ENCODE measurements around the gene CD300C. TPM values are rescaled to one million over a fixed set of nuclear protein-coding genes. Genes with fewer than 3 reads are reported as not detected.
"Not testable (repeated sequence)": the region's sequence is repeated elsewhere in the genome, so short reads cannot be mapped to it uniquely, and the experiment has no call there.

CD300C gene
- total RNA-seq, 1 donor from 2014 or later: not detected

GRCh38 chr17:74561586-74561985 is 15.7 kb upstream of the CD300C start:
- DNase-seq: no peak

GRCh38 chr17:74558882-74559519 is 13.1 kb upstream of the CD300C start:
- DNase-seq: no peak

DNA sequence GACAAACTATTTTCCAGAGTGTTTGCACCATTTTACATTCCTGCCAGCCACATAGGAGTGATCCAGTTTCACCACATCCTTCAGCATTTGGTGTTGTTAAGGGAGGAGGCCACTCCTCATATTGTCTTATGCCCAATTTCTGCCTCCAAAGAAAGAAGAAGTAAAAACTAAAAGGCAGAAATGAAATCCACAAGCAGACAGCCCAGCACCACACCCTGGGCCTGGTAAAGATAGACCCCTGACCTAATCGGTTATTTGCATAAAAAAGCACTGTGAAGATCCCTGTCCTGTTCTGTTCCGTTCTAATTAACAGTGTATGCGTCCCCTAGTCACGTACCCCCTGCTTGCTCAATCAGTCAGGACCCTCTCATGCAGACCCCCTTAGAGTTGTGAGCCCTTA is 12.5 kb upstream of the CD300C start:
- DNase-seq: not testable (repeated sequence)

- no peak for DNase-seq
These were observed 9.6 kb upstream of the CD300C start for GRCh38 chr17:74555427-74555940.

- no peak for DNase-seq
These were observed 9.0 kb upstream of the CD300C start for GRCh38 chr17:74554909-74555308.

DNA sequence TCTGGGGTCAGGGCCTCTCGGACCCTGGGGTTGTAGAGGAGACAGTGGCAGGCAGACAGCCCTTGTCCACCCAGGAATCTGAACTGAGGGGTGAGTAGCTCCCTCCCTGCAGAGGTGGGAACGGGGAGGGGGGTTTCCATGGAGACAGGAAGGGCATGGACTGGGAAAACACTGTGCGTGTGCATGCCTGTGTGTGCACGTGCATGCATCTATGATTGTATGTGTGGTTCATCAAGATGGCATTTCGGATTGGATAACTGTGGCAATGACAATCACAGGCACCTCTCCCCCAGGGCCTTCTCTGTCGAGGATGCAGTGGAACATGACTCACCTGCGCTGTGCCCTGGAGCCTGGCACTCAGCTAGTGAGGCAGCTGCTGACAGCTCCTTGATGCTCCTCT is 6.1 kb upstream of the CD300C start:
- DNase-seq: no peak

- no peak for DNase-seq
These were observed 4.7 kb upstream of the CD300C start for GRCh38 chr17:74550602-74551001.

GRCh38 chr17:74549343-74549742 is 3.4 kb upstream of the CD300C start:
- no peak for DNase-seq

DNA sequence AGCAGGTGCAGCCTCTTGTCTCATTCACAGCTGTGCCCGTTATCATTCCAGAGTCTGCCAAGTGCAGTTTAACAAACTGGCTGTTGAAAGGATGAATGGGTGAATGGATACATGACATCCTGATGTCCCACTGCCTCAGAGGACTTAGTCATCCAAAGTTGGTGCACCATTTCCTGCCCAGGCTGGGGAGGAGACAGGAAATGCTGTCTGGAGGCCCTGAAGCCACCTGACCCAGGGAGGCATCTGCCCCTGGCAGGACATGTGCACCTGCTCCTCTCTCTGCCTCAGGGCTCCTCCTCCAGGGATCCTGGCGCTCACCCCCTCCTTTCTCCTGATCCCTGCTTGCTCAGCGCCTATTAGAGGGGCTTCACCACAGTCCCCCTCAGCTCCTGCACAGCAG is 1.8 kb upstream of the CD300C start:
- no peak for DNase-seq

- DNase-seq: no peak
These were observed 1.3 kb upstream of the CD300C start for GRCh38 chr17:74547264-74547663.

DNA sequence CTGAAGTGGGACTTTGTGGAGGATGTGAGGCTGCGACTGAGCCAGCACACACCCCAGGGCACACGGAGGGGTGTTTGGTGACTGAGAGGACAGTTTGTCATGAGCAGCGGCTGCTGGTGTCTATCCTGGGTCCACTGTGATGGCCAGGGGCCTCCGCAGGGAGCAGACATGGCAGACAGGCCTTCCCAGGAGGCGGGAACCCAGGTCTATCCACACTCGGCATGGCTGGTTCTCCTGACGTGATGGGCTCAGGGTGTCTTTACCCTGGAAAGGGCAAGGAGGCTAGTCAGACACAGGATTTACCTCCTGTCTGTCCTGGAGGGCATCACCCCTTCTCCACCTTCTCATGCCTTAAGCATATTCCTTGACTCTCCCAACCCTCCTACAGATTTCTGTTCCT is 671 bp upstream of the CD300C start:
- no peak for DNase-seq

DNA sequence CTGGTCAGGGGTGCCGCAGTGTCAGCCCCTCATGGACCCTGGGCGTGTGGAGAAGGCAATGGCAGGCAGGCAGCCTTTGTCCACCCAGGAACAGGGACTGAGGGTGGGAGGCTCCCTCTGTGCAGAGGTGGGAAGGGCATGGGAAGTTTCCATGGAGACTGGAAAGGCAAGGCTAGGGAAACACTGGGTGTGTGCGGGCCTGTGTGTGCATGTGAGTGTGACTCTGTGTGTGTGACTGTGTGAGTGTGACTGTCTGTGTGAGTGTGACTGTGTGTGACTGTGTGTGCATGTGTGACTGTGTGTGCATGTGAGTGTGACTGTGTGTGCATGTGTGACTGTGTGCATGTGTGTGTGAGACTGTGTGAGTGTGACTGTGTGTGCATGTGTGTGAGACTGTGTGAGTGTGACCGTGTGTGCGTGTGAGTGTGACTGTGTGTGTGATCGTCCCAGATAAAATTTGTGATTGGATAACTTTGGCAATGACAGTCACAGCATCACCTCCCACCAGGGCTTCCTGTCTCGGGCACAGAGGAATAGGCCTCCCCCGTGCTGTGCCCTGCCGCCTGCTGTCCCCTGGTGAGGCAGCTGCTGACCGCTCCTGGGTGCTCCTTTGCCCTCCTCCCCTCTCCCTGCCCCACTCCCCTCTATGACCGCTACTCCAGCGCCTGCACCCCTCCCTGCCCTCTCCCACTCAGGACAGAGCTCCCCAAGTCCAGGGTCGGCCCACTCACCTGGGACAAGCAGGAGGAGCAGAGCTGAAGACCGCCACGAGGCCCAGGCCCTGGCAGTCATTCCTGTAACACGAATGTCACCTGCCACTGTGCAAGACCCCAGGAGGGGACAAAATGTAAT is 698 bp downstream of the CD300C start:
- no peak for DNase-seq

GRCh38 chr17:74543891-74544760 is 1.8 kb downstream of the CD300C start:
- no peak for DNase-seq

GRCh38 chr17:74543406-74543805 is 2.5 kb downstream of the CD300C start:
- no peak for DNase-seq

GRCh38 chr17:74542727-74543383 is 3.1 kb downstream of the CD300C start:
- DNase-seq: no peak

GRCh38 chr17:74542166-74542565 is 3.7 kb downstream of the CD300C start:
- no peak for DNase-seq

DNA sequence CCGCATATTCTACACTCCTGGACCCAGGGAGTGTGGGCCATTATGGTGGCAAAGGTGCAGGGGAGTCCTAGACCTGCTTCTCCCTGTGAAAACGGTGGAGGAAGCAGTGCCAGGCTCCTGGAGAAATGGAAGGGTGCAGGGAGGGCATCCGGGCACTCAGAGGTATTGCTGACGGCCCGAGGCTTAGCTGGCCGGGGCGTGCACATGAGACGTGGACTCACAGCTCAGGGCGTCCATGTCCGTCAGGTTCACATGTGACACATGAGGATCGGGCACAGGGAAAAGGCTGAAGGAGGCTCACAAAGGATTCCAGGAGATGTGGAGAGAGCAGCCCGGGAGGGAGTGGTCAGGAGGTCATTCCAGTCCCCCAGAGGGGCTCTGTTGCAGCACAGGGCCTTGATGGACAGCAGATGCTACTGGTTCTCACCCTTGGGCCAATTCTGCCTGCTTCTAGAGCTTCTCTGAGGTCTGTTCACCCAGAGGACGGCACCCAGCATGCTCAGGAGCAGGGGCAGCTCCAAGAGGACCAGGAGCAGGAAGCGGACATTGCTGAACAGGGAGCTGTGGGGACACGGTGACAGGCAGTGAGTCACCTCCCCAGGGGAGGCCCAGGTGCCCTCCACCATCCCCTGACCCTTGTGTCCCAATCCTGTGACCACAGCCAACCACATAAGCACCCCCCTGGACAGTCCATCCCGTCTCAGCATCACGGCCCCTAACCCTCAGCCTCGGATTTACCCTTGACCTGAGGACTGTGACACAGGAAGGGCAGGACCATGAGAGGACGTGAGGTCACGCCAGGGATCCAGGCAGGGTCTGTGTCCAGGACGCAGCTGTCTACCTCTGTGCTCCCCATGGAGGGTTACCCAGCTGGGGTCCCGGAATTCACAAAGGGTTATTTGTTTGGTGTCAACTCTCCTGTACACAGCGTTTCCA is 4.5 kb downstream of the CD300C start:
- DNase-seq: no peak

GRCh38 chr17:74539281-74539820 is 6.6 kb downstream of the CD300C start:
- DNase-seq: no peak

- DNase-seq: no peak
These were observed 9.0 kb downstream of the CD300C start for GRCh38 chr17:74536890-74537289.

DNA sequence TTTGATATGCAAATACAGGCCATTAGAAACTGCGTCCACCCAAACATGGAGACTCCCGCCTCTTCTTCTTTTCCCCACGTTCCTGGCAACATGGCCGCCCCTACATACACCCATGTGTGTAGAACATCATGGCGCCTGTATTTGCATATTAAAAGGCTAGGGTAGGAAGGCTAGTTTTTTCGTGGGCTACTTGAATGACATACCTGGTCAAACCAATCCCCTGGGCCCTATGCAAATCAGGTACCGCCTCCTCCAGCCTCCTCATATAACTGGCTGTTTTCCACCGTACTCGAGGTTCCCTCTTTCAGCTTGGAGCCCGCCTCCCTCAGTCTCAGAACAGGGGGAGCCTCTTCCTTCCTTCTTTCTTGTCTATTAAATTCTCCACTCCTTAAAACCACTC is 13.8 kb downstream of the CD300C start:
- no peak for DNase-seq

- no peak for DNase-seq
These were observed 14.6 kb downstream of the CD300C start, which contains the start of gene CD300LB for GRCh38 chr17:74531231-74531761. Gene CD300LB, minus strand, starts transcription at chr17:74531475. Its CDS starts 125 bp downstream, at chr17:74531350.

Data from dermis blood vessel endothelial cell (primary cell).